Epidermal melanocyte (primary cell): ENCODE measurements around the gene RASL10B.

Experiments used
- DNase-seq: peaks from one replicate; pipeline ENCODE4 v3.0.0; 2011; ENCODE audit warnings: low spot score; ENCODE audit not compliant: insufficient read length

RASL10B gene

DNA sequence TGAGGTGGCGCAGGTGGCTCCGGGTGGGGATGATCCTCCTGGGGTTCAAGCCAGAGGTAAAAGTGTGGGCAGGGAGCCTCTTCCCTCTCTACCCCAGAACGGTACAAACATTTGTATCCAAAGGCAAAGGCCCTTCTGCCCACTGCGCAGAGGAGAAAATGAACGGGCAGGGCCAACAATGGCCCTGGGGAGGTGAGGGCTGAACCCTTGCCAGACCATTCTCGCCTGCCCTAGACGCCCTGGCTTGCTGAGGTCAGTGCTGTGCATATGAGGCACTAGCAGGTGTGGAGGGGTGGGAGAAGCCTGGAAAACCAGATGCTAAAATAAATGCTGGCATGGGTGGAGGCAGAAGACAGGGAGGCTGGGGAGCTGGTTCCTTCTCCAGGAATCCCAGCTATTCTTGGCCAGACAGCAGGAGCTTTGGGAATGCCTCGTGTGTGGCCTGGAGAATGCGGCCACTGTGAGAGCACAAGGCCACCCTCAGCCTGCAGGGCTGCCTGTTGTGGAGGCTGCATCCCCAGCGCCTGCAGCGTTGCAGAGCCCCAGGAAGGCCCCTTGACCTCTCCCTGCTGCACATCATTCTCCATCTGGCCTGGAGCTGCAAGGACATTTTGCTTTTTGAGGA, 33.8 kb downstream of the RASL10B start:
- DNase-seq, result peak; percentile 57

DNA sequence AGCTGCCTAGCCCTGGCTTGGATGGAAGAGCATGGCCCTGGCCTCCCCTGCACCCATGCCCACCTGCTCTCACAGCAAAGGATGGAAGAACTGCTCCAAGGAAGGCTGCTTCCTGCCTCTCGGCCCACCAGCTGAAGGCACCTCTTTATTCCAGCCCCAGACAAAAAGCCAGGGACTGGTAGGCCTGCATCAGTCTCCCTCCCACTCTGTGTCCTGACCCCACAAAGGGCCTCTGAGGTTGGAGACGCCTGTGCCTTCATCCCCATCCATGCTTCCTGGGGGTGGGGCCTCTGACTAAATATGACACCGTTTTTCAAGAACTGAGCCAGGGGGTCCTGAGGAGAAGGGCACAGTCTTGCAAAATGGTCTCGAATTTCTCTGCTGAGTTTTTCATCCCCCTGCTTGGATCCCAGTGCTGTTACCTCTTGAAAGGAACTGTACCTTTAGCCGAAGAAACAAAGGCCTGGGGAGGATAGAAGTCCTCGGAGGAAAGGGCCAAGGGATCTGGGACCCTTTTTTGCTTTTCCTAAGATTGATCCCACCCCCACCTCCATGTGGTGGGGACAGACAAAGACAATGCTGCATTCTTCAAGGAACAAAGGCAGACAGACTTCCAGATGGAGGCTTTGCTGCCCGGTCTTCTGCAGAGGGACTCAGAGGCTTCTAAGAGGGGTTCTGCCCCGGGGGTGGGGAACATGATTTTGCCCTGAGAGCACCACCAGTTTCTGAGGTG, 34.5 kb downstream of the RASL10B start:
- DNase-seq, result no peak

GRCh38 chr17:35766489-35766877, 35.0 kb downstream of the RASL10B start:
- DNase-seq, result no peak

- DNase-seq, result peak; percentile 71
Observed at GRCh38 chr17:35766903-35767510, 35.6 kb downstream of the RASL10B start.

DNA sequence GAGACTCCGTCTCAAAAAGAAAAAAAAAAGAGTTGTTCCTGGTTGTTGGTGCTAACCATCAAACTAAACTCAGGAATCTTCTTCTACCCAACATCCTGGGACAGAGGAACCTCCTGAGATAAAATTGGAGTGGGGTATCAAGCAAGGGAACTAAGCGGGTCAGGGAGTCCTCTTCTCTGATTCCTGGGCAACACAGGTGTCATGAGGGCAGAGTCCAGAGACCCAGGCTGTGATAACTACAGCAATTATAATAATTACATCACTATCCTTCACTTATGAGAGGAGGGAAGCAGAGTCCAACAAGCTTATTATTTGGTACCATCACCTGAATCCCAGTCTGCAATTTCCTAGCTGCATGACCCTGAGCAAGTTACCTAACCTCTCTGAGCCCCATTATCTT, 37.4 kb downstream of the RASL10B start:
- no peak for DNase-seq

GRCh38 chr17:35769895-35770486, 38.6 kb downstream of the RASL10B start:
- no peak for DNase-seq

DNA sequence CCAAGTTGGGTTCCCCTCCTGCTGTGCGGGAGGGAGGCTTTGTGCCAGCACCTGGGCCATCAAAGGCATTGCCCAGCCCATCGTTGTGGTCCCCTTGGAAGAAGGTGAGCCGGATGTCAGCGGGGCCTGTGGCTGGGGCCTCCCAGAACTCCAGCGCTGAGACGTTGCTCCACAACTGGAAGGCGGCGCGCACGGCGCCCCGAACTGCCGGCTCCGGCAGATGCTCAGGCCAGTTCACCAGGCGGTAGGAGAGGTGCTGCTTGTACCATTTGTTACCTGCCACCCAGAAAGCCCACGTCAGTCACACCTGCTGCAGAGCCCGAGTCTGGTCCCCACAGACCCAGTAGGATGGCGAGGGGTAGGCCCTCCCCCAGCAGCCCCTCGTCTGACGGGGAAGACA, 41.7 kb downstream of the RASL10B start:
- DNase-seq, result no peak

DNA sequence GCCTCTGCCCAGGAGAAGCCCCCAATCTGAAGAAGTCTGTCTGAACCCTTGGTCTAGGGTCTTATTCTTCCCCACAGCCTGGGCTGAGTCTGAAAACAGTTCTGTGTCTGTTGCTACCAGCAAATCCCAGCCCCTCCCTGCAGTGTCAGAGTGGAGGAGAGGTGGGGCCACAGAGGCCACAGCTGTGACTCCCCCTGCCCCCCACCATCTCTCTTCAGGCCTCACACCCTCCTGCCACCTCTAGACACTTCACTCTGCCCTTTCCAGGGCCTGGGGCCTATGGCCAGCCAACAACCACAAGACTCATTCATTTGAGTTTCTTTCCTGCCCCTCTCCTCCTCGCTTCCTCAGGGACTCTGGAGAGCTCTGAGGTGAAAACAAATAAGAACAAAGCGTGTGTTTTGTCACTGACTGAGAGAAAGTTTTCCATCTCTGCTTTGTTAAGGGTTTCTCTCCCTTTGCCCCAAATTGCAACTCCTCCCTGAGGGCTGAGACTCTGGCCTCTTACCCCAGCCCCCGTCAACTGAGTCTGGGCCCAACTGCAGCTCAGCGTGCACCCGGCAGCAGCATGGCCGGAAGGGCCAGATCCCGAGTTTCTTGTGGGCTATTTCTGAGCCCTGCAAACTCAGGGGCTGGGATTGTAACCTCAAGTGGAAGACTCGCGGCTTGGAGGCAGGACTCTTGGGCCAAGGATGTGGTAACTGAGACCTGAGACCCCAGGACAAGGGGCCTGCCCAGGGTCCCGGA, 42.4 kb downstream of the RASL10B start:
- DNase-seq, result no peak

- no peak for DNase-seq
Observed at GRCh38 chr17:35774499-35774898, 43.1 kb downstream of the RASL10B start.

DNA sequence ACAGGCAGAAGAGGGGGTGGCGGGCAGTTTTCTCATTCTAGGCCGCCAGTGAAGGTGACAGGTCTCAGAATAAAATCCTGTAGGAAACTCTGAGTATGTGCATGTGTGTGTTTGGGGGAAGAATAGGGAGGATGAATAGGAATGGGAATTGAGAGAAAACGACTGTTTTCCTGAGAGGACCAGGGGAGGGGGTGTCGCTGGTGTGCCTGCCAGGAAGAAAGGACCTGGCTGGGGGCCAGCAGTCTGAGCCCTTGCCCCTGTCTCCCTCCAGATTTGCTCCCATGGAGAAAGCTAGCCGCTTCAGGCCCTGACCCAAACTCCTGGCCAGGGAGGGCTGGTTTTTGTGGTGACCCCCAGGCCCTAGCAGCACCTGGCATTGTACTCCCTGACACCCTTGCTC, 43.6 kb downstream of the RASL10B start:
- DNase-seq, result no peak

DNA sequence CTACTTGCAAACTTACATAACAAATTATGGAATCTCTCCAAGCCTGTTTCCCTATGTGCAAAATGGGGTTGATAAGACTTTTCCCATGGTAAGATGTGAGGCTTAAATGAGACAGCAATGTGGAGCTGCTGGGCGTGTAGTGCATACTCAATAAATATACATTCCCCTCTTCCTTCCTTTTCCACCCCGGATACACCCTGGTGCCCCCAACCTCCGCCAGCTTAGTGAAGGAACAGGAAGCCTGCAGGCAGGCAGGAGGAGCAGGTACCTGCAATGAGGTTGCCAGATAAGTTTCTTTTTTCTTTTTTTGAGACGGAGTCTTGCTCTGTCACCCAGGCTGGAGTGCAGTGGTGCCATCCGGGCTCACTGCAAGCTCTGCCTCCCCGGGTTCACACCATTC, 44.1 kb downstream of the RASL10B start:
- DNase-seq, result no peak

GRCh38 chr17:35778641-35779196, 47.3 kb downstream of the RASL10B start:
- no peak for DNase-seq

DNA sequence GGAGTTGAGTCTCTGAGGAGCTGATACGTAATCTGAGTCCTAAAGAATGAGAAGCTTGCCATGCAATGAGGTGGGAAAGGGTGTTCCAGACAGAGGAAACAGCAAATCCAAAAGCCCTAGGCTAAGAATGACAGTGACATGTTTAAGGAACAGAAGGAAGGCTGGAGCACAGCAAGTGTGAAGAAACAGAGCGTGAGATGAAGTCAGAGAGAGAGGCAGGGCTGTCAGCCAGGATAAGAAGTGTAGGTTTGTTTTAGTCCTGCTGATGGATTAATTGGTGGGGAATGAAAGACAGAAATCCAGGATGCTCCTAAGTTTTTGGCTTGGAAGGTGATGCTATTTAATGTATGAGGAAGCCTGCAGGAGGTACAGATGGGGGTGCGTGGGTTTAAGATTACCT, 49.5 kb downstream of the RASL10B start:
- no peak for DNase-seq

DNA sequence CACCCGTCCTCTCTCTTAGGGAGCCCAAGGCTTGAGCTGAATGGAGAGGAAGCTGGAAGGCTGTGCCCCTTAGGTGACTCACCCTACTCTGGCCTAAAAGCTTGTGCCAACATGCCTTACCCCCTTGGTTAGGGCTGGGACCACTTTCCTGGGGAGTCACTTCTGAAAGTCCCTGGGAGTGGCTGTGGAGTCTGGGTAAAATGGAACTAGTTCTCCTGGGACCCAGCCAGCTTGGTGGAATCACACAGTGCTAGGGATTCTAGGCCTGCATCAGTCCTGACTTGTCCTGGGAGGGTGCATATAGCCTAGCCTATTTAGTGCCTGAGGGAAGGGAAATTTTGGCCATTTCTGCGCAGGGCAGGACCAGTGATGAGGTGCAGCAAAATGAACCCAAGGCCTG, 53.5 kb downstream of the RASL10B start:
- DNase-seq, result no peak

- no peak for DNase-seq
Observed at GRCh38 chr17:35786941-35787432, 55.5 kb downstream of the RASL10B start.

GRCh38 chr17:35788477-35789368, 57.3 kb downstream of the RASL10B start:
- no peak for DNase-seq

GRCh38 chr17:35790841-35791240, 59.4 kb downstream of the RASL10B start:
- DNase-seq, result no peak

DNA sequence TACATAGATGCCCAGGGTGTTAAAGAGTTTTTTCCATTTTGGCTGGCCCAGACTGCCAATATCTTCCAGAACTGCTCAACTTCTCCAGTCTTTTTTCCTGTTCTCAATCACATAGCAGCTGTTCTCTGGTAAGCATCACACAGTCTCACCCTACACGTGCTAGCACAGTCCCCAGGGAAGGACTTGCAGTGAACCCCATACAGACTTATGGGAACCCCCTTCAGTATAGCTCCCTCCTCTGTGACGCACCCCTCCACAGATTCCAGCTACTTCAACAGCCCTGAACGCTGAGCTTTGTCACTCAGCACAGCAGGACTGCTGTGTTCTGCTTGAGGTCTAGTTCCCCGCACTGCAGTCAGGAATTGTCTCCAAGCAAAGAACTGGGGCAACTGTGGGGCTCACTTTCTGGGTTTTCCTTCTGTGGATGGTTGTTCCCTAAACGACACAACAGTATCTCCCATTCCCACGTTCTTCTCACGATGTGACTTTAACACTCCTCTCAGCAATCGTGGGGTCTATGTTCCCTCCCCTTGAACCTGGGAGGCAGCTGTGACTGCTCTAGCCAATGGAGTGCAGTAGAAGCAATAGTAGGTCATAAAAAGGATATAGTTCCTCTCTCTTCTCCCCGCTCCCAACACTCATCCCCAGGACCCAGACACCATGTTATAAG, 60.4 kb downstream of the RASL10B start:
- no peak for DNase-seq
